Naive thymus-derived CD8-positive, alpha-beta T cell (primary cell): ENCODE results near the gene BRD3OS. TPM values are rescaled to one million over a fixed set of nuclear protein-coding genes. Genes with fewer than 3 reads are reported as not detected.
A peak's percentile ranks its signal among the peaks of the same experiment; 100 is the strongest.

Experiments
- ATAC-seq, 2 donors: fragments of 150-1000 bp; cut with Tn5 transposase in 1 of 2; sonication (Bioruptor Pico), chemical (Tn5 transposase) in 1 of 2; 1 replicate in 1 of 2; 2 replicates in 1 of 2; pipeline ENCODE4 v1.10.0; 2021; ENCODE audit warnings: mild to moderate bottlenecking in 2 of 2, moderate library complexity in 2 of 2
- POLR2A ChIA-PET: fragments of 350-600 bp; sonication (Branson Sonifier 250); formaldehyde crosslinking; loops from one replicate; lab custom pipeline; 2021; ENCODE audit warnings: antibody characterized with exemption; lab: Charles Lee
- DNase-seq, 10 donors: peaks; one replicate each; pipeline versions ENCODE4 v3.0.0 to v3.0.0-alpha.2; 2020 to 2022
- H3K27ac Mint-ChIP-seq, 10 donors: one replicate each; pipeline ENCODE4 v1.8.0; 2020 to 2022; ENCODE audit warnings: mild to moderate bottlenecking in 10 of 10, mixed read lengths in 10 of 10, moderate library complexity in 4 of 10, inconsistent platforms in 1 of 10
- H3K27me3 Mint-ChIP-seq, 5 donors: one replicate each; pipeline ENCODE4 v1.8.0; 2021 to 2022; ENCODE audit warnings: mixed read lengths in 5 of 5
- H3K36me3 Mint-ChIP-seq, 3 donors: one replicate each; pipeline ENCODE4 v1.8.0; 2020 to 2022; ENCODE audit warnings: mixed read lengths in 3 of 3, mild to moderate bottlenecking in 2 of 3, inconsistent platforms in 1 of 3
- H3K4me1 Mint-ChIP-seq, 4 donors: one replicate each; pipeline ENCODE4 v1.8.0; 2021 to 2022; ENCODE audit warnings: mixed read lengths in 4 of 4
- H3K4me3 Mint-ChIP-seq, 10 donors: one replicate each; pipeline ENCODE4 v1.8.0; 2020 to 2022; ENCODE audit warnings: mild to moderate bottlenecking in 10 of 10, mixed read lengths in 10 of 10, moderate library complexity in 6 of 10, inconsistent platforms in 1 of 10
- H3K9me3 Mint-ChIP-seq, 9 donors: one replicate each; pipeline ENCODE4 v1.8.0; 2020 to 2022; ENCODE audit warnings: mixed read lengths in 9 of 9, mild to moderate bottlenecking in 3 of 9, inconsistent platforms in 1 of 9, moderate library complexity in 1 of 9
- polyA plus RNA-seq, 3 donors: library from polyadenylated mRNA; unstranded; fragments of 300-500 nt; fragmentation: Illumina TruSeq; gene quantifications; one replicate each; pipeline ENCODE4 v1.2.3, GENCODE V29; 2021
- total RNA-seq, 8 experiments: library from RNA in 2 of 8; stranded (reverse) in 2 of 8; gene quantifications; one replicate each; pipeline ENCODE4 v1.2.3 and lab custom pipeline; 2021 to 2026

Gene BRD3OS
- total and polyA plus RNA-seq, 5 experiments from 2014 or later, result 13.8 to 28.6 (median 20.8) TPM

GRCh38 chr9:133991214-133991921 lies 33.9 kb upstream of the BRD3OS start:
- POLR2A ChIA-PET, result no interaction called here

GRCh38 chr9:133991964-133992779 lies 33.1 kb upstream of the BRD3OS start, which contains the start of gene VAV2:
VAV2 (minus strand) TSS chr9:133992324; CDS start chr9:133992278, 46 bp downstream.
- DNase-seq (peak in 9 of 10 donors; percentile 14 to 68 (median 33)), ATAC-seq (peak; percentile 45 to 59)
- peak within 1 kb of the TSS; percentile 52 to 87 (median 72) for H3K4me3 Mint-ChIP-seq
- H3K27ac Mint-ChIP-seq, result no peak within 1 kb of the TSS
- H3K9me3 Mint-ChIP-seq, result no peaks in the 10 kb centered on the region
- peaks cover 2 to 15% (median 7%) of the 10 kb centered on the region in 4 donors for H3K4me1 Mint-ChIP-seq
- H3K27me3 Mint-ChIP-seq, result peaks cover 0 to 10% (median 5%) of the 10 kb centered on the region in 5 donors
- POLR2A ChIA-PET, result interaction anchor here (0.6 to 2.2 kb wide), 3 partner anchors 199 to 483 kb away, joined by 5 to 8 read pairs (median 5); no protein-coding TSS in a partner anchor
- no peaks in the 10 kb centered on the region for H3K36me3 Mint-ChIP-seq

More at GRCh38 chr9:133991214-133991921, 33.9 kb upstream of the BRD3OS start:
- H3K36me3 Mint-ChIP-seq, result no peaks in the 10 kb centered on the region
- no peaks in the 10 kb centered on the region for H3K9me3 Mint-ChIP-seq
- DNase-seq (peak in 3 of 10 donors; percentile 8 to 38 (median 9)), ATAC-seq (peak in 1 of 2 donors; percentile 2)
- no peak overlapping the region for H3K27ac Mint-ChIP-seq
- H3K4me1 Mint-ChIP-seq, result peaks cover 2 to 15% (median 7%) of the 10 kb centered on the region in 4 donors
- peaks cover 0 to 8% (median 3%) of the 10 kb centered on the region in 5 donors for H3K27me3 Mint-ChIP-seq
- H3K4me3 Mint-ChIP-seq, result peak overlapping the region in 8 of 10 donors; percentile 36 to 74 (median 66)

GRCh38 chr9:133992780-133993634 lies 32.3 kb upstream of the BRD3OS start:
- peaks cover 0 to 10% (median 6%) of the 10 kb centered on the region in 5 donors for H3K27me3 Mint-ChIP-seq
- DNase-seq (peak; percentile 48 to 85 (median 74)), ATAC-seq (peak; percentile 78 to 83)
- H3K4me1 Mint-ChIP-seq, result peaks cover 2 to 15% (median 7%) of the 10 kb centered on the region in 4 donors
- peak overlapping the region in 3 of 10 donors; percentile 24 to 51 (median 43) for H3K27ac Mint-ChIP-seq
- no peaks in the 10 kb centered on the region for H3K36me3 Mint-ChIP-seq
- POLR2A ChIA-PET, result interaction anchor here (0.6 to 2.2 kb wide), 5 partner anchors 195 to 484 kb away, joined by 3 to 8 read pairs (median 5); no protein-coding TSS in a partner anchor
- H3K4me3 Mint-ChIP-seq, result peak overlapping the region; percentile 65 to 87 (median 74)
- H3K9me3 Mint-ChIP-seq, result no peaks in the 10 kb centered on the region

GRCh38 chr9:133993635-133994253 lies 31.5 kb upstream of the BRD3OS start:
- Mint-ChIP-seq H3K36me3 (no peaks in the 10 kb centered on the region), H3K27ac (peak overlapping the region in 3 of 10 donors; percentile 5 to 82 (median 51)), H3K4me1 (peaks cover 2 to 15% (median 7%) of the 10 kb centered on the region in 4 donors), H3K9me3 (no peaks in the 10 kb centered on the region), H3K27me3 (peaks cover 0 to 10% (median 6%) of the 10 kb centered on the region in 5 donors), H3K4me3 (peak overlapping the region; percentile 65 to 87 (median 74))
- DNase-seq (no peak), ATAC-seq (no peak)
- POLR2A ChIA-PET, result interaction anchor here (1.3 to 2.2 kb wide), 6 partner anchors 39 to 213 kb away, joined by 3 to 8 read pairs (median 6); no protein-coding TSS in a partner anchor

- H3K27ac Mint-ChIP-seq, result peak overlapping the region in 3 of 10 donors; percentile 5 to 43 (median 12)
- H3K4me1 Mint-ChIP-seq, result peaks cover 2 to 14% (median 7%) of the 10 kb centered on the region in 4 donors
- POLR2A ChIA-PET, result interaction anchor here (1.3 to 2.2 kb wide), 6 partner anchors 40 to 214 kb away, joined by 3 to 8 read pairs (median 6); no protein-coding TSS in a partner anchor
- peak overlapping the region; percentile 26 to 78 (median 64) for H3K4me3 Mint-ChIP-seq
- ATAC-seq (peak; percentile 43 to 52), DNase-seq (peak; percentile 44 to 83 (median 72))
- no peaks in the 10 kb centered on the region for H3K36me3 Mint-ChIP-seq
- H3K9me3 Mint-ChIP-seq, result no peaks in the 10 kb centered on the region
- peaks cover 0 to 13% (median 6%) of the 10 kb centered on the region in 5 donors for H3K27me3 Mint-ChIP-seq
Observed at GRCh38 chr9:133994353-133995011, 30.8 kb upstream of the BRD3OS start.

- POLR2A ChIA-PET, result interaction anchor here (1.3 to 1.8 kb wide), 2 partner anchors 40 to 184 kb away, joined by 3 to 6 read pairs; no protein-coding TSS in a partner anchor
- no peak for ATAC-seq
- no peaks in the 10 kb centered on the region for H3K36me3 Mint-ChIP-seq
- peaks cover 0 to 13% (median 10%) of the 10 kb centered on the region in 5 donors for H3K27me3 Mint-ChIP-seq
- H3K4me3 Mint-ChIP-seq, result no peak overlapping the region
- no peak for DNase-seq
- no peak overlapping the region for H3K27ac Mint-ChIP-seq
- peaks cover 2 to 9% (median 7%) of the 10 kb centered on the region in 4 donors for H3K4me1 Mint-ChIP-seq
- H3K9me3 Mint-ChIP-seq, result no peaks in the 10 kb centered on the region
Observed at GRCh38 chr9:133995012-133995896, 30.0 kb upstream of the BRD3OS start.

- ATAC-seq (no peak), DNase-seq (no peak)
- peaks cover 0 to 9% (median 7%) of the 10 kb centered on the region in 5 donors for H3K27me3 Mint-ChIP-seq
- no peaks in the 10 kb centered on the region for H3K9me3 Mint-ChIP-seq
- H3K4me3 Mint-ChIP-seq, result no peak overlapping the region
- H3K27ac Mint-ChIP-seq, result no peak overlapping the region
- no peaks in the 10 kb centered on the region for H3K36me3 Mint-ChIP-seq
- POLR2A ChIA-PET, result no interaction called here
- H3K4me1 Mint-ChIP-seq, result peaks cover 2 to 8% (median 5%) of the 10 kb centered on the region in 4 donors
Observed at GRCh38 chr9:133996531-133997520, 28.5 kb upstream of the BRD3OS start.

GRCh38 chr9:133997584-133997983 lies 27.7 kb upstream of the BRD3OS start:
- H3K27me3 Mint-ChIP-seq, result peaks cover 0 to 10% (median 7%) of the 10 kb centered on the region in 5 donors
- DNase-seq, result no peak
- ATAC-seq, result no peak
- H3K9me3 Mint-ChIP-seq, result no peaks in the 10 kb centered on the region
- H3K36me3 Mint-ChIP-seq, result no peaks in the 10 kb centered on the region
- POLR2A ChIA-PET, result no interaction called here
- H3K4me1 Mint-ChIP-seq, result peaks cover 2 to 8% (median 5%) of the 10 kb centered on the region in 4 donors
- H3K27ac Mint-ChIP-seq, result no peak overlapping the region
- H3K4me3 Mint-ChIP-seq, result no peak overlapping the region

- H3K36me3 Mint-ChIP-seq, result no peaks in the 10 kb centered on the region
- H3K4me1 Mint-ChIP-seq, result peaks cover 2 to 5% (median 3%) of the 10 kb centered on the region in 4 donors
- no peak overlapping the region for H3K4me3 Mint-ChIP-seq
- no peak for ATAC-seq
- H3K27me3 Mint-ChIP-seq, result peaks cover 0 to 13% (median 7%) of the 10 kb centered on the region in 5 donors
- no peaks in the 10 kb centered on the region for H3K9me3 Mint-ChIP-seq
- H3K27ac Mint-ChIP-seq, result no peak overlapping the region
- POLR2A ChIA-PET, result no interaction called here
- DNase-seq, result no peak
Observed at GRCh38 chr9:133998915-133999595, 26.2 kb upstream of the BRD3OS start.
